Endothelial cell of umbilical vein (primary cell): ENCODE data around the gene HINFP. TPM values are rescaled to one million over a fixed set of nuclear protein-coding genes. Genes with fewer than 3 reads are reported as not detected.

Experiments
- BruUV-seq: library from RNA; stranded (reverse); fragments of 400-500 nt; replicated peaks from 2 replicates; lab custom pipeline; 2021; lab: Mats Ljungman, UMichigan
- CTCF ChIA-PET: fragments of 300-600, 350-600 bp; sonication (Branson Sonifier 250); formaldehyde crosslinking; loops from one replicate; lab custom pipeline; 2021; ENCODE audit warnings: antibody characterized with exemption, inconsistent platforms; lab: Charles Lee
- POLR2A ChIA-PET: fragments of 300-600, 350-600 bp; sonication (Branson Sonifier 250); formaldehyde crosslinking; loops from one replicate; lab custom pipeline; 2021; ENCODE audit warnings: antibody characterized with exemption, inconsistent platforms; lab: Charles Lee
- DNase-seq: peaks from one replicate; pipeline ENCODE4 v3.0.0-alpha.2; 2011; ENCODE audit warnings: low read depth, low spot score
- FAIRE-seq: peaks from 2 replicates; lab custom pipeline; 2011; peaks lifted over from hg19 to GRCh38; lab: Jason Lieb, UNC
- H2AFZ ChIP-seq: 2 replicates; pipeline ENCODE4 v1.6.0; 2012; ENCODE audit warnings: low read depth, low read length, control low read depth, inconsistent platforms
- H3K27ac ChIP-seq: 2 replicates; pipeline ENCODE4 v1.5.1; 2011; ENCODE audit warnings: low read depth, mild to moderate bottlenecking, control low read depth, low read length, moderate library complexity; ENCODE audit not compliant: insufficient read depth
- H3K27me3 ChIP-seq, 2 experiments: 2 replicates each; pipeline versions ENCODE4 v1.6.0 to v1.6.1; 2011; ENCODE audit warnings: low read length in 2 of 2, mixed read lengths in 1 of 2; ENCODE audit not compliant: control insufficient read depth in 2 of 2, insufficient read depth in 2 of 2
- H3K36me3 ChIP-seq, 2 experiments: 2 replicates in 1 of 2; 3 replicates in 1 of 2; pipeline ENCODE4 v1.5.1; 2011; ENCODE audit warnings: low read length in 2 of 2, mild to moderate bottlenecking in 1 of 2, moderate library complexity in 1 of 2; ENCODE audit not compliant: control insufficient read depth in 2 of 2, insufficient read depth in 2 of 2; ENCODE audit errors: extremely low read depth in 1 of 2
- H3K4me1 ChIP-seq: 3 replicates; pipeline ENCODE4 v1.5.1; 2011; ENCODE audit warnings: mild to moderate bottlenecking, low read length; ENCODE audit not compliant: control insufficient read depth, insufficient read depth; ENCODE audit errors: extremely low read depth
- H3K4me2 ChIP-seq: 2 replicates; pipeline ENCODE4 v1.6.1; 2011; ENCODE audit warnings: low read length, control low read depth, mixed read lengths; ENCODE audit not compliant: insufficient read depth
- H3K4me3 ChIP-seq, 3 experiments: fragments of 200-600 bp in 1 of 3; sonication (generic), shearing (Covaris generic) in 1 of 3; replicated peaks in 1 of 3; 2 replicates each; pipeline ENCODE4 v1.5.1; 2011 to 2016; ENCODE audit warnings: control low read depth in 3 of 3, low read length in 3 of 3, mild to moderate bottlenecking in 2 of 3, inconsistent platforms in 1 of 3, low read depth in 1 of 3, moderate library complexity in 1 of 3; ENCODE audit not compliant: insufficient read depth in 1 of 3
- H3K79me2 ChIP-seq: 2 replicates; pipeline ENCODE4 v1.6.0; 2012; ENCODE audit warnings: low read length, inconsistent platforms; ENCODE audit not compliant: control insufficient read depth, insufficient read depth
- H3K9ac ChIP-seq: replicated peaks from 2 replicates; pipeline ENCODE3; 2011; ENCODE audit warnings: low read length, control low read depth; ENCODE audit not compliant: insufficient read depth; ENCODE audit errors: extremely low read depth
- H3K9me1 ChIP-seq: replicated peaks from 3 replicates; pipeline ENCODE4 v1.6.0; 2011; ENCODE audit warnings: mild to moderate bottlenecking, low read length; ENCODE audit not compliant: control insufficient read depth, insufficient read depth; ENCODE audit errors: extremely low read depth
- H3K9me3 ChIP-seq: replicated peaks from 2 replicates; pipeline ENCODE4 v1.5.1; 2012; ENCODE audit warnings: low read length, inconsistent platforms; ENCODE audit not compliant: control insufficient read depth, insufficient read depth
- H4K20me1 ChIP-seq: replicated peaks from 2 replicates; pipeline ENCODE3; 2011; ENCODE audit warnings: mild to moderate bottlenecking, low read length; ENCODE audit not compliant: control insufficient read depth, insufficient read depth; ENCODE audit errors: extremely low read depth
- EZH2 ChIP-seq: IDR thresholded peaks from 2 replicates; pipeline ENCODE4 v1.6.1; 2012; ENCODE audit warnings: borderline replicate concordance, low read depth, mild to moderate bottlenecking, moderate library complexity, low read length, inconsistent platforms; ENCODE audit not compliant: severe bottlenecking
- GATA2 ChIP-seq: IDR thresholded peaks from 2 replicates; pipeline ENCODE4 v1.7.0; 2011; ENCODE audit warnings: low read depth, mild to moderate bottlenecking, moderate library complexity, mixed read lengths, low read length; ENCODE audit not compliant: insufficient read length, insufficient read depth
- JUN ChIP-seq: IDR thresholded peaks from 2 replicates; pipeline ENCODE4 v1.6.1; 2011; ENCODE audit warnings: borderline replicate concordance, low read depth; ENCODE audit not compliant: insufficient read length, insufficient read depth
- MAX ChIP-seq: IDR thresholded peaks from 2 replicates; pipeline ENCODE4 v1.6.1; 2011; ENCODE audit not compliant: insufficient read depth, insufficient read length
- POLR2AphosphoS5 ChIP-seq: IDR thresholded peaks from 2 replicates; pipeline ENCODE4 v1.6.1; 2012; ENCODE audit warnings: low read depth, mild to moderate bottlenecking, control low read depth, low read length, moderate library complexity; ENCODE audit not compliant: insufficient read depth
- dilution Hi-C: fragments of 300-500 bp; cut with MboI; formaldehyde crosslinking; loops from one replicate; pipeline ENCODE4 v1.15.0; 2019; ENCODE audit warnings: low sequenced_read_pairs; ENCODE audit not compliant: extremely low pct_ligation_motif_present
- intact Hi-C: fragments of 100-400 bp; cut with micrococcal nuclease; formaldehyde crosslinking; loops from one replicate; pipeline ENCODE4 v1.10.0; 2022
- polyA plus RNA-seq, 4 experiments: library from polyadenylated mRNA; depleted of rRNA in 3 of 4; stranded (reverse) in 3 of 4; unstranded in 1 of 4; fragments of >200 nt; gene quantifications; 2 replicates each; pipeline versions ENCODE4 v1.2.1 to v1.2.3, GENCODE V29; 2011 to 2012; ENCODE audit warnings: missing spikeins in 1 of 4
- total RNA-seq: library from RNA; stranded (reverse); gene quantifications from 2 replicates; pipeline ENCODE4 v1.2.3, GENCODE V29; 2021

HINFP gene
- total and polyA plus RNA-seq, 2 donors (not counting 3 experiments of a cell fraction or from before 2014, with no cell fraction given) = 30.8 to 33.4 TPM

- TF ChIP-seq EZH2 (no peak), POLR2AphosphoS5 (no peak), JUN (no peak), MAX (no peak), GATA2 (no peak)
- Histone ChIP-seq H3K79me2 (no peaks in the 10 kb centered on the region), H3K4me1 (peaks cover 16% of the 10 kb centered on the region), H3K4me2 (peak overlapping the region; percentile 51), H3K9me3 (no peaks in the 10 kb centered on the region), H3K9me1 (no peaks in the 10 kb centered on the region), H3K36me3 (peaks cover 2 to 14% of the 10 kb centered on the region in 2 experiments), H3K27me3 (no peaks in the 10 kb centered on the region), H3K4me3 (peak overlapping the region; percentile 46 to 72 (median 63)), H3K9ac (peak overlapping the region; percentile 39), H2AFZ (peak overlapping the region; percentile 83), H4K20me1 (no peaks in the 10 kb centered on the region), H3K27ac (no peak overlapping the region)
- ChIA-PET CTCF (interaction anchor here (1.1 to 1.6 kb wide), 6 partner anchors 10 to 89 kb away, joined by 3 to 8 read pairs (median 4); partner anchors contain the start of gene HINFP), POLR2A (interaction anchor here (1.3 to 1.5 kb wide), 2 partner anchors 13 to 14 kb away, joined by 4 to 10 read pairs; partner anchors contain the start of gene HINFP)
- dilution Hi-C loops = no loop called here
- no TSS peak for BruUV-seq
- intact Hi-C loops = loop anchor here (1.0 kb wide), 2 partner anchors 12 to 14 kb away; partner anchors contain the start of gene HINFP
- FAIRE-seq (no peak), DNase-seq (no peak)
Measured at GRCh38 chr11:119107538-119108145, 13.7 kb upstream of the HINFP start.
